H9 (cell line): ENCODE results near the gene ANXA4. TPM values are rescaled to one million over a fixed set of nuclear protein-coding genes. Genes with fewer than 3 reads are reported as not detected.

Experiments used
- DNase-seq: peaks from one replicate; pipeline ENCODE4 v3.0.0-alpha.2; 2017
- H2AFZ ChIP-seq: one replicate; pipeline ENCODE4 v1.6.1; 2013; ENCODE audit warnings: mild to moderate bottlenecking, low read length, control low read depth, moderate library complexity
- H2AK5ac ChIP-seq: 2 replicates; pipeline ENCODE4 v1.6.1; 2013; ENCODE audit warnings: low read length, control low read depth, mixed read lengths; ENCODE audit not compliant: insufficient read length
- H2BK120ac ChIP-seq: one replicate; pipeline ENCODE4 v1.6.1; 2013; ENCODE audit warnings: low read depth, mild to moderate bottlenecking, low read length, control low read depth, inconsistent platforms; ENCODE audit not compliant: poor library complexity, severe bottlenecking
- H2BK12ac ChIP-seq: 2 replicates; pipeline ENCODE4 v1.6.1; 2013; ENCODE audit warnings: low read length, control low read depth, mixed read lengths, low read depth; ENCODE audit not compliant: insufficient read length
- H2BK15ac ChIP-seq: 2 replicates; pipeline ENCODE4 v1.6.1; 2013; ENCODE audit warnings: low read depth, low read length, control low read depth
- H2BK20ac ChIP-seq: one replicate; pipeline ENCODE4 v1.6.1; 2013; ENCODE audit warnings: low read depth, mild to moderate bottlenecking, low read length, control low read depth, inconsistent platforms; ENCODE audit not compliant: poor library complexity, severe bottlenecking
- H2BK5ac ChIP-seq: 2 replicates; pipeline ENCODE4 v1.6.1; 2013; ENCODE audit warnings: low read length, control low read depth, mixed read lengths; ENCODE audit not compliant: insufficient read length
- H3K14ac ChIP-seq: 2 replicates; pipeline ENCODE4 v1.6.1; 2013; ENCODE audit warnings: low read length, control low read depth; ENCODE audit not compliant: insufficient read depth
- H3K18ac ChIP-seq: 2 replicates; pipeline ENCODE4 v1.6.1; 2013; ENCODE audit warnings: low read depth, mild to moderate bottlenecking, mixed read lengths, low read length, control low read depth; ENCODE audit not compliant: insufficient read length
- H3K23ac ChIP-seq: 2 replicates; pipeline ENCODE4 v1.6.1; 2013; ENCODE audit warnings: low read length, control low read depth, mixed read lengths, low read depth; ENCODE audit not compliant: insufficient read length
- H3K23me2 ChIP-seq: 2 replicates; pipeline ENCODE4 v1.6.1; 2013; ENCODE audit warnings: low read depth, mild to moderate bottlenecking, mixed read lengths, low read length, control low read depth; ENCODE audit not compliant: insufficient read length, poor library complexity, severe bottlenecking
- H3K27ac ChIP-seq: 2 replicates; pipeline ENCODE4 v1.5.1; 2013; ENCODE audit warnings: low read length, control low read depth, mixed read lengths, low read depth; ENCODE audit not compliant: insufficient read length
- H3K27me3 ChIP-seq: 2 replicates; pipeline ENCODE4 v1.6.1; 2013; ENCODE audit warnings: low read length, control low read depth, inconsistent platforms; ENCODE audit not compliant: insufficient read depth
- H3K4ac ChIP-seq: 2 replicates; pipeline ENCODE4 v1.6.1; 2013; ENCODE audit warnings: low read depth, mild to moderate bottlenecking, control low read depth, inconsistent platforms, low read length, moderate library complexity
- H3K4me1 ChIP-seq: 2 replicates; pipeline ENCODE4 v1.6.1; 2013; ENCODE audit warnings: low read length, control low read depth, inconsistent platforms; ENCODE audit not compliant: insufficient read depth
- H3K4me2 ChIP-seq: 2 replicates; pipeline ENCODE4 v1.6.1; 2013; ENCODE audit warnings: low read length, control low read depth, mixed read lengths; ENCODE audit not compliant: insufficient read length, insufficient read depth
- H3K56ac ChIP-seq: 2 replicates; pipeline ENCODE4 v1.6.1; 2013; ENCODE audit warnings: low read depth, mild to moderate bottlenecking, mixed read lengths, low read length, control low read depth; ENCODE audit not compliant: insufficient read length
- H3K79me1 ChIP-seq: 2 replicates; pipeline ENCODE4 v1.6.1; 2013; ENCODE audit warnings: low read depth, mild to moderate bottlenecking, moderate library complexity, low read length, control low read depth, inconsistent platforms; ENCODE audit not compliant: insufficient read depth, poor library complexity, severe bottlenecking
- H3K79me2 ChIP-seq: 2 replicates; pipeline ENCODE4 v1.6.1; 2013; ENCODE audit warnings: low read length, control low read depth, inconsistent platforms; ENCODE audit not compliant: insufficient read depth
- H3K9ac ChIP-seq: 2 replicates; pipeline ENCODE4 v1.6.1; 2013; ENCODE audit warnings: low read length, control low read depth, mixed read lengths; ENCODE audit not compliant: insufficient read length; ENCODE audit errors: extremely low read depth
- H3K9me3 ChIP-seq: one replicate; pipeline ENCODE4 v1.6.1; 2013; ENCODE audit warnings: low read depth, low read length, inconsistent platforms; ENCODE audit not compliant: control insufficient read depth
- H3T11ph ChIP-seq: one replicate; pipeline ENCODE4 v1.6.1; 2013; ENCODE audit warnings: mild to moderate bottlenecking, low read length, control low read depth, inconsistent platforms
- H4K20me1 ChIP-seq: one replicate; pipeline ENCODE4 v1.6.1; 2013; ENCODE audit not compliant: control insufficient read depth, insufficient read length, insufficient read depth
- H4K5ac ChIP-seq: 2 replicates; pipeline ENCODE4 v1.6.1; 2013; ENCODE audit warnings: low read depth, mild to moderate bottlenecking, mixed read lengths, low read length, control low read depth; ENCODE audit not compliant: insufficient read length
- H4K8ac ChIP-seq: replicated peaks from 2 replicates; pipeline ENCODE4 v1.6.1; 2013; ENCODE audit warnings: low read length, control low read depth, mixed read lengths, low read depth; ENCODE audit not compliant: insufficient read length
- H4K91ac ChIP-seq: 2 replicates; pipeline ENCODE4 v1.6.1; 2013; ENCODE audit warnings: low read depth, mild to moderate bottlenecking, moderate library complexity, mixed read lengths, low read length, control low read depth; ENCODE audit not compliant: insufficient read length
- H3K27ac Mint-ChIP-seq, 3 experiments: 2 replicates in 2 of 3; 3 replicates in 1 of 3; pipeline ENCODE4 v1.8.0; 2020 to 2021; ENCODE audit warnings: mixed read lengths in 3 of 3, mild to moderate bottlenecking in 1 of 3, moderate library complexity in 1 of 3
- H3K27me3 Mint-ChIP-seq: 2 replicates; pipeline ENCODE4 v1.8.0; 2021; ENCODE audit warnings: low read depth, mild to moderate bottlenecking, moderate library complexity, mixed read lengths
- H3K36me3 Mint-ChIP-seq, 3 experiments: 2 replicates in 2 of 3; 3 replicates in 1 of 3; pipeline ENCODE4 v1.8.0; 2020 to 2021; ENCODE audit warnings: low read depth in 3 of 3, mixed read lengths in 3 of 3; ENCODE audit not compliant: insufficient read depth in 1 of 3
- H3K4me1 Mint-ChIP-seq, 2 experiments: 2 replicates each; pipeline ENCODE4 v1.8.0; 2020; ENCODE audit warnings: mixed read lengths in 2 of 2
- H3K4me3 Mint-ChIP-seq, 2 experiments: 2 replicates in 1 of 2; 3 replicates in 1 of 2; pipeline ENCODE4 v1.8.0; 2020 to 2021; ENCODE audit warnings: mild to moderate bottlenecking in 2 of 2, mixed read lengths in 2 of 2, moderate library complexity in 1 of 2
- H3K9me3 Mint-ChIP-seq, 2 experiments: 2 replicates in 1 of 2; 3 replicates in 1 of 2; pipeline ENCODE4 v1.8.0; 2020; ENCODE audit warnings: mild to moderate bottlenecking in 2 of 2, mixed read lengths in 2 of 2, moderate library complexity in 1 of 2
- CTCF ChIP-seq: fragments of 200-600 bp; sonication (generic); conservative IDR thresholded peaks from 3 replicates; pipeline ENCODE4 v1.8.0; 2021; ENCODE audit warnings: antibody characterized with exemption, mild to moderate bottlenecking
- WGBS: extraction: QIAGEN DNeasy Blood & Tissue Kit; methylation state at CpG from one replicate; pipeline ENCODE4 v1.1.7; 2013; ENCODE audit warnings: missing lambda C conversion rate, low lambda C conversion rate, mixed read lengths; ENCODE audit not compliant: insufficient read length; ENCODE audit errors: extremely low coverage; 5-methylcytosine and 5-hydroxymethylcytosine counted together
- total RNA-seq: library from RNA; stranded (reverse); gene quantifications from 2 replicates; pipeline ENCODE4 v1.2.1, GENCODE V29; 2021

ANXA4 gene
- total RNA-seq, 1 experiment from 2014 or later: 14.4 TPM

- Histone ChIP-seq H3K4me1 (no peaks in the 10 kb centered on the region), H3K23me2 (no peaks in the 10 kb centered on the region), H2BK12ac (no peak overlapping the region), H2BK15ac (no peak overlapping the region), H3K56ac (no peak overlapping the region), H4K5ac (no peak overlapping the region), H4K91ac (no peak overlapping the region), H3K79me1 (no peaks in the 10 kb centered on the region), H4K20me1 (no peaks in the 10 kb centered on the region), H2BK120ac (no peak overlapping the region), H2AFZ (no peak overlapping the region), H3T11ph (no peak overlapping the region), H3K4ac (no peak overlapping the region), H3K18ac (no peak overlapping the region), H3K27me3 (no peaks in the 10 kb centered on the region), H4K8ac (no peak overlapping the region), H3K9me3 (no peaks in the 10 kb centered on the region), H3K9ac (no peak overlapping the region), H2BK20ac (no peak overlapping the region), H3K14ac (no peak overlapping the region), H2AK5ac (no peak overlapping the region), H2BK5ac (no peak overlapping the region), H3K27ac (no peak overlapping the region), H3K23ac (no peak overlapping the region), H3K4me2 (no peak overlapping the region), H3K79me2 (no peaks in the 10 kb centered on the region)
- DNase-seq: no peak
- Mint-ChIP-seq H3K36me3 (peaks cover 3 to 60% (median 43%) of the 10 kb centered on the region in 3 experiments; a peak in 5 of 7 replicates), H3K4me1 (no peaks in the 10 kb centered on the region), H3K27ac (peak overlapping the region in 2 of 3 experiments; percentile 61 to 69; a peak in 3 of 7 replicates), H3K27me3 (no peaks in the 10 kb centered on the region), H3K4me3 (no peak overlapping the region), H3K9me3 (no peaks in the 10 kb centered on the region)
- TF ChIP-seq CTCF: no peak
- no CpG with 5 or more reads among the region's 7 CpGs for WGBS
These were observed 106.4 kb downstream of the ANXA4 start for GRCh38 chr2:69848186-69848790.
